Left renal pelvis (tissue), 4 donors: ENCODE results near the gene PARP6. TPM values are rescaled to one million over a fixed set of nuclear protein-coding genes. Genes with fewer than 3 reads are reported as not detected.
"Not testable (repeated sequence)": the region's sequence is repeated elsewhere in the genome, so short reads cannot be mapped to it uniquely, and the experiment has no call there.

Experiments used
- DNase-seq, 4 donors: peaks; one replicate each; pipeline ENCODE4 v3.0.0-alpha.2; 2013; ENCODE audit warnings: low read depth in 4 of 4, low spot score in 3 of 4
- polyA plus RNA-seq, 4 donors: library from polyadenylated mRNA; unstranded; fragments of 120-200 nt; gene quantifications; one replicate each; pipeline ENCODE4 v1.2.1, GENCODE V29; 2013; ENCODE audit not compliant: insufficient read length in 4 of 4

PARP6 gene
- polyA plus RNA-seq, 4 donors = 95.7 to 148 (median 97.9) TPM

DNA sequence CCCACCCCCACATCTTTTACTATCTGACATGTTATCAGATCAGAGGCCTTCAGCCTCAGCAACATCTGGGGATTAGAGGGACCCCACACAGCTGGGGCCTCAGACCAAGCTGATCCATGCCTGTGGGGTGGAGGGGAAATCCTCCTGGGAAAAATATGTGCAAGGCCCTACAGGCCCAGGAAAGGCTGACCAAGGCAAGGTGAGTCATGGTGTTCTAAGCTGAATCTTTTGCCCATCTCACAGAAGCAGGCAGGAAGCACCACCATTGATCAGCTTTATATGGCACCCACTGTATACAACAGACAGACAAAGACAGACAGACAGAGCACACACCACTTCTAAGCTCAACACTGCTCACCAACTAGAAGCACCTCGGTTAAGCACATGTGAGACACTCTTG is 12.4 kb upstream of the PARP6 start:
- DNase-seq = no peak

DNA sequence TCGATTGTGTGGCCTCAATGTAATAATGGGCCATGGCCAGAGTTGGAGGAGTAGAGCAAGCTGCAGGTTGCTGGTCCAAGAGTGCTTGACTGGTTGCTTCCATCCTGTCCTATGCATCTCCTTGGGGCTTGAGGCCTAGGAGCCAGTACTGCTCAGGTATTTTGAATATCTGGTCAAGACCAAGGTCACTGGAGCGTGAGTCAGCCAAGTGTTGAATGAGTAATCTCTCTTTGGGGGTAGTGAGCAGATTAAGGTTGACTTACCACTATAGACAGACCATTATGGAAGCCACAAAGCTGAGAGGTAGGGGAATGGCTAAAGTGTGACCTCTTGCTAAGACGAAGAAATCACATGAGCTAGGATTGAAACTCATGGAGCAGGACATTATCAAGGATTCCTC is 9.4 kb upstream of the PARP6 start:
- DNase-seq = no peak

DNA sequence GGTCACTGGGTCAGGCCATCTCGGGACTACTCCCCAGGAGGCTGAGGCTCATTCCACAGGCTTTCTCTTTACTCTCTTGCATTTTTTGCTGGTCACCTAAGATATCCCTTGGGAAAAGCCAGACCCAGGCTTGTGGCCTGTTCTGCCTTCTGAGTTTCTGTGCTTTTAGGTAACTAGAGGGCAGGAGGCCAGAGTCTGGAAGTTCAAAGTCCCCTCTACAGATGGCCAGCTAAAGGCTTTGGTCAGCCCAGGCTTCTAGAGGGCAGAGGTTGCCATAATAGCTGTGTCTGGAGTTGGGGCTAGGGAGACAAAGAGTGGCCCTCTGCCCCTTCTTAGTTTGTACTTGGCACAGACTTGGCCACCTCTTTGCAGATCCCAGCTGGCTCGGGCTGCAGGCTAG is 8.4 kb upstream of the PARP6 start:
- no peak for DNase-seq

DNA sequence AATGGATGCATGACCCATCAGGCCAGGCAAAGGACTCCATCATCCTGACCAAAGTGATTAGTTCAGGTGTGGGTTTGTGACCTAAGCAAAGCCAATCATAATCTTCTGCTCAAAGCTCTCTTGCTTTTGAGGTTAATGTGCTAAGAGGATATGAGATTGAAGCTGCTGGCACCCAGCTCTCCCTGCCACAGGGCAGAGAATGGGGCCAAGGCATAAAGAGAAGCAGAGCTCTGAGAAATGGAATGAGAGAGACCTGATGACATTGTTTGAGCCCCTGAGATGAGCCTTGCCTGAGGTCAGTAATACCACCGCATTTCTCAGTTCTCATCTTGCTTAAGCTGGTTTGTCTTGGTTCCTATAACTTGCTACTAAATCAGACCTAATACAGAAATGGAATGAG is 6.4 kb upstream of the PARP6 start:
- no peak for DNase-seq

DNA sequence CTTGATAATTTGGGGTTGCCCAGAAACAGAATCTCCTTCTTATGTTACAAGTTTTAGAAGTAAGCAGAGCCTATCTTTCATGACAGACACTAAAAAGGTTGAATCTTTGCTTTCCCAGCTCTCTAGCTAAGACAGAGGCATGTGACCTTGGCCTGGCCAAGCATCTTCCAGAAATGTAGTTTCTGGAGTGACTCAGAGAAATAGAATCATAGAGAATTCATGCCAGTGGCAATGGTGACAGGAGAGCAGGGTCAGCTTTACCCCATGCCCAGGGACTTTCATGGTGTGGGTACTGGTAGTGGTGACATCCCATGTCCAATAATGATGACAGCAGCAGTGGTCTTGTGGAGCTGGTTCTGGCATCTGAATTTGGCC is 4.0 kb upstream of the PARP6 start:
- DNase-seq = no peak

DNA sequence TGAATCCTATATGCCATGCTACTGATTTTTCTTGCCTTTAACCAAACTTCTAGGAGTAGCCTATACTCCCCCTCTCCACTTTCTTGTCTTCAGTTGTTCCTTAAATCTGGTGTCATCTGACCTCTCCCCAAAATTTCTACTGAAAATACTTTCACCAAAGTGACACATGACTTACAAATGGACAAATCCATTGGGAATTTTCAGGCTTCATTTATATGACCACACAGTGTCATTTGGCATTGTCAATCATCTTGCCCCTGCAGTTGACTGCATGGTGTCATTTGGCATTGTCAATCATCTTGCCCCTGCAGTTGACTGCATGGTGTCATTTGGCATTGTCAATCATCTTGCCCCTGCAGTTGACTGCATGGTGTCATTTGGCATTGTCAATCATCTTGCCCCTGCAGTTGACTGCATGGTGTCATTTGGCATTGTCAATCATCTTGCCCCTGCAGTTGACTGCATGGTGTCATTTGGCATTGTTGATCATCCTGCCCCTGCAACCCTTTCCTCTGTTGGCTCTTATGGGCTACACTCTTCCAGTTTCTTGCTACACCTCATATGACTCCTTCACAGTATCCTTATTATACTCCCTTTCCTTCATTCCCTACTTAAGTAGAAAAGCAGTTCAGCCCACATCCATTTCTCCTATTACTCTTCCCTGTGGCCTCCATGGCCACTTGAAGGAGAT is 3.4 kb upstream of the PARP6 start:
- DNase-seq = not testable (repeated sequence)

DNA sequence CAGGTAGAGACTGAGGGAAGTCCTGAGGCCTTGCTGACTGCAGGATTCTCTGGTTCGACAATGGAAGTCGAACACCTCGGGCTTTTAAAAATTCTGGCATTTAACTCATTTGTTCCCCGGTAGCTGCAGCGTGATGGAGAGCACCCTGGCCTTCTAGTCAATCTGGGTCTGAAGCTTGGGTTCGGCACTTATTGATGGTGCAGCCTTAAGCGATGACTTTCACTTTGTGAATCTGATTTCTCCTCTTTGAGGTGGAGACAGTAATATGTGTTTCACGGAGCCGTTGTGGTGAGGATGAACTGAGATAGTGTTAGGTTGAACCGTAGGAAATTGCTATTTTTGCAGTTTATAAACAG is 621 bp upstream of the PARP6 start:
- DNase-seq = peak in 1 of 4 donors; percentile 8

DNA sequence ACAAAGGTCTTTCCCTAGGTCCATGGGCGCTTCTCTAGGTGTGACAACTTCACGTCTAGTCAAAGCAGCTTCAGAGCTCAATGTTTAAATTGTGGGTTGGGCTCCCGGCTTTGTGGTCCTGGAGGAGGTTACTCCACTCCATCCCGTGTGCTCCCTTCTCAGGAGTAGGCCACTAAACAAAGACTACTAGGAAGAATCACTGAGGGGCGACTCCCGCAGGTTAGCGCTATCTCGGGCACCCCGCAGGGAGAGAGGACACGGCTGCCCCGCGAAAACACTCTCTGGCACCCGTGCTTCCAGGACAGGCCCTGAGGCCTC is 500 bp downstream of the PARP6 start:
- DNase-seq = peak in 1 of 4 donors; percentile 12

DNA sequence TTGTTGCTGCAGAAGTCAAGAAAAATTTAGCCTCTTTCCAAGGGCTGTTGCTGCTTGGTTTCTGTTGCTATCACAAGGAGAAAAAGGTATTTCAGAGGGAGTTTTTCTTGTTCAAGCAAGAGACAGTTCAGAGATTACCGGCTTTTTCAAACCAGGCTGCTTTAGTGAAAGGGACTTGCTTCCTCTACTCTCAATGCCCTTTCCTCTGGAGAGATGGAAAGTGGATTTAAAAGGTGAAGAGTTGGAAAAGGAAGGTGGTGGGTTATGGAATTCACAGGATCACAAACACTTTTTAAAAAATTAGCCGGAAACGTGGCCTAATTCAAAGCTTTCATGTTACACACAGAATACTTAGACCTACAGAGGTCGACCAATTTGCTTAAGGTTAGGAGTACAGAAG is 1.1 kb downstream of the PARP6 start:
- no peak for DNase-seq

DNA sequence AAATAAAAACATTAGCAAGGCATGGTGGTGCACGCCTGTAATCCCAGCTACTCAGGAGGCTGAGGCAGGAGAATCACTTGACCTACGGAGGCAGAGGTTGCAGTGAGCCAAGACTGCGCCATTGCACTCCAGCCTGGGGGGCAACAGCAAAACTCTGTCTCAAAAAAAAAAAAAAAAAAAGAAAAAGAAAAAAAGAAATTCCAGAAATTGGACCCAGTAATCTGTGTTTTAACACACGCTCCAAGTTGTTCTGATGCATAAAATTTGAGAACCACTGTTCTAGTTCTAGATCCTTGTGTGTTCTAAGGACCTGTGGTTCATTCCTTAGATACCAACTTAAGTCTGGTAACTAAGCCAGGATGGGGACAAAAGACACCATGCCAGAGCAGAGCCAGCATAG is 2.6 kb downstream of the PARP6 start:
- no peak for DNase-seq

DNA sequence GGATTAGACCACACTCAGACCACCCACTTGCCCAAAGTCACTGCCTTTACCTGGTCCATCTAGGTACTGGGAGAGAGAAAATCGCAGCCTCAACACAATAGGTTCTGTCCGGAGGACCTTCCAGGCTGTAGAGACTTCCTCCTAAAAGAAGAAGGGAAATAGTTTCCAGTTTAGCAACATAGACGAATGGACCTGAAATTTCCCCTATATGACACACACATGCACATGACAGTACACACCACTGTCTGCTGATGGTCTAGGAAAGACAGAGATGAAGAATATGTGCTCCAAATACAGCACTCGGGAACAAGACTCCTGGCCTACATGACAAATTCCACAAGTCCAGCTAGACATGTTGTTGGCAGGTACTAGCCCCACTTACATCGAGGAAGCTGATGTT is 7.3 kb downstream of the PARP6 start:
- DNase-seq = no peak

DNA sequence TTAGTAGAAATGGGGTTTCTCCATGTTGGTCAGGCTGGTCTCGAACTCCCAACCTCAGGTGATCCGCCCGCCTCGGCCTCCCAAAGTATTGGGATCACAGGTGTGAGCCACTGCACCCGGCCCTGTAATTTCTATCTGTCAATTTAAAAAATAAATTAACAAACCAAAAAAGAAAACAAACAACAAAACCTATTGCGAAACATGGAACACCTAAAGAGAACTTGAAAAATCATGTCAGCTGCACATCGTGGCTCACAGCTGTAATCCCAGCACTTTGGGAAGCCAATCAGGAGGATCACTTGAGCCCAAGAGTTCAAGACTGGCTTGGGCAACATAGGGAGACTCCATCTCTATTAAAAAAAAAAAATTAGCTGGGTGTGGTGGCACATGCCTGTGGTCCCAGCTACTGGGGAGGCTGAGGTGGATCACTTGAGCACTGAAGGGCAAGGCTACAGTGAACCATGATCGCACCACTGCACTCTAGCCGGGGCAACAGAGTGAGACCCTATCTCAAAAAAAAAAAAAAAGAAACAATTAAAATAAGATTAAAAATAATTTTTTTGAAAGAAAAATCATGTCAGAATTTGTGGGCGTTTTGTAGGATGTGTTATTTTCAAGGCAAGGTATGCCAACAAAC is 19.6 kb downstream of the PARP6 start:
- DNase-seq = no peak

DNA sequence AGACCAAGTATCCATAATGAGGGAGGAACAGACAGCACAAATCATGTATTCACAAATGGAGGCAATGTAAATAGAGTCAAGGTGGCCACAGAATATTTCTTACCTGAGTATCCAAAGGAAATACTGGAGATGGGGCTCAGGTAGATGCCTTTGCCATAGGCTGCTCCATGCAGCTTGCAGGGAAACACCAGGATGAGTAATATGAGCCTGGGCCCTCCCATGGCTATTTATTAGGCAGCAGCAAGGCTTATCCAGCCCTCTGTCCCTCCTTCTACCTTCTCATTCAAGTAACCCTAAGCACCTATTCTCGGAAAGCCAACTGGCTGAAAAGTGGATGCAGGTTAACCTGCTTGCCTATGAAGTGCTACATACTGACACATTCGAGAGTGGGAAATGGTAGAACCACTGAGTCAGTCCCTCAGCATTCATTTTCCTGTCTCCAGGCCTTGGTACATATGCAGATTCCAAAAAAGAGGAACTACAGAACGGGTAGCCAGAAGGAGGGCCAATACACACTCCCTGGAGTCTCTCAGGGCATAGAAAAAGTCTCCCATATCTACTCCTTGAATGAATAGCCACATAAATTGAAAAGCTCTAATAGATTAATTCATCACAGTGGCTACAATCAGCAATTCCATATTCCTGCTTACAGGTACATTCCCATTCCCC is 23.1 kb downstream of the PARP6 start:
- DNase-seq = no peak

DNA sequence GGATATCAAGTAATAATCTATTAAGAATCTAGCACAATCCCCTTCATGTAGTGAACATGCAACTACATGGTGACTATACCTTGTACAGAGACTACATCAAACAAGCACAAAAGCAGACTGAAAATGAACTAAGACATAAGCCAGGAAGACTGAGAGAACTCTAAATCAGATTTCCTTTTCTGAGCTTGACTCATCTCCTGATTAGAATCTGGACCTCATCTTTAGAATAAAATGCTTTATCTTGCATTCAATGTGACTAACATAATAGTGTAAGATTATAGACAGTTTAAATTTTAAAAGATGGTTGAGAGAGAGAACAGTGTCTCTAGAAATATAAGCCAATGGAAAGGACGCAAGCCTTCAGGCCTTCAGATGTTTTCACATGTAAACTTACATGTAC is 23.8 kb downstream of the PARP6 start:
- DNase-seq = no peak

DNA sequence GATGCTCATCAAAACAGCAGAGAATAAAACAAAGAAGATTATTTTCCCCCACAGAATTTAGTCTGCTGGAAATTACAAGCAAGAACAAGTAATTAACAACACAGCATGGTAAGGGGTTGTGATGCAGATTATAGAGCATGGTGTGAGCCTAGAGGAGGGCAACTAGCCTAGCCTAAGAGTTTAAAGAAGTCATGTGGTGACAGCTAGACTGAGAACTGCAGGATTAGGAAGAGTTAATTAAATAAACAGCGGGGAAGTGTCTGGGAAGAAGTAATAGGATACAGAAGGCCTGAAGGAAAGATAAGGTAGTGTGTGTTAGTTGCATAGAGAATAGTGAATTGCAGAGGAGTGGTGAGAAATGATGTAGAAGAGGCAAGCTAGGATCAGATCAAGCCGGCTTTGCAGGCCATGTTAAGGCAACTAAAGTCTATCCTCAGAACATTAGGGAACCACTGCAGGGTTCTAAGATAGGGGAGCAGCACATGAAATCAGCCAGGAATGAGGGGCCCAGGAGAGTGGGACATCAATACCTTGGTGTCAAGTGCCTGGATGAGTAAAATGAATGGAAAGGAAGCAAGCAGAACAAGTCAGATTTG is 29.5 kb downstream of the PARP6 start:
- DNase-seq = no peak

DNA sequence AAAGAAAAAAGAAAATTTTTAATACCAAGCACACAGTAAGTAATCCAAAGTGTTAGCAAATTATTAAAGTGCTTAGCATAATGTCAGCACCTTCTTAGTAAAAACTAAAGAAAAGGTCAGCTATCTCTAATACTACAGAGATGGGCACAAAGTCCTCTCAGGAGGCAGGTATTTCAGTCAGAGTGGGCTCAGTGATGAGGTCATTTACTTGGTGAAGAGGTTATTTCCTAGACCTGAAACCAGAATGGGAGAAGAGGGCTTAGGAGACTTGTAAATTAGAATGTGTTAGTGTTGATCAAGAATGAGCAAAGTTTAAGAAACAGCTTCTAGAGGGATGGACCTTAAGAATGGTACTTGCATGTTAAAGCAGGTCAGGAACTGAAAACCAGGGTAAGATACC is 32.7 kb downstream of the PARP6 start:
- DNase-seq = no peak

DNA sequence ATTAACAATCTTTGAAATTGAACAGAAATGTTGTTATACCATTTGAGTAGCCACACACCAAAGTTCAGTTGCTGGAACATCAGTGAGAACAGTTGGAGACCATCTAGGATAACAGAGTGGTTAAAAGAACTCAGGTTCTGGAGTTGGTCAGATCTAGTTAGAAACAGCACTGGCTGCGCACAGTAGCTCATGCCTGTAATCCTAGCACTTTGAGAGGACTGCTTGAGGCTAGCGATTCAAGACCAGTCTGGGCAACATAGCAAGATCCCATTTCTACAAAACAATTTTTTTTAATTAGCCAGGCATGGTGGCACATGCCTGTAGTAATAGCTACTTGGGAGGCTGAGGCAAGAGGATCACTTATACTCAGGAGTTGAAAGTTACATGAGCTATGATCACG is 33.8 kb downstream of the PARP6 start:
- DNase-seq = no peak

DNA sequence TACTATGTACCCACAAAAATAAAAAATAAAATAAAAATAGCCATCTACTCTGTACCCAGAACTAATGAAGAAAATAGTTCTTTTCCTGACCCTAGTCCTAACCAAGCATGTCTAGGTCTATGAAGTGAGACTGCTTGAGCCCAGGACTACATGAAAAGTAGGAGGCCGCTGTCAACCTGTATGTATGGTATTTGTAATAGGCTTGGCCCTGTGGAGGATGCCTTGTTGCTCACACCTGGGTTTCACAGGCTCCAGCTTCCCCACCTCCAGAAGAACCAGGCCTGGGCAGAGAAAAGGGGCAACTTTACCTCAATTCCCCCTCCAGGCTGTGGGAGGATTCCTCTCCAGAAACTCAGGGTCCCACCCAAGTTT is 34.5 kb downstream of the PARP6 start:
- no peak for DNase-seq

DNA sequence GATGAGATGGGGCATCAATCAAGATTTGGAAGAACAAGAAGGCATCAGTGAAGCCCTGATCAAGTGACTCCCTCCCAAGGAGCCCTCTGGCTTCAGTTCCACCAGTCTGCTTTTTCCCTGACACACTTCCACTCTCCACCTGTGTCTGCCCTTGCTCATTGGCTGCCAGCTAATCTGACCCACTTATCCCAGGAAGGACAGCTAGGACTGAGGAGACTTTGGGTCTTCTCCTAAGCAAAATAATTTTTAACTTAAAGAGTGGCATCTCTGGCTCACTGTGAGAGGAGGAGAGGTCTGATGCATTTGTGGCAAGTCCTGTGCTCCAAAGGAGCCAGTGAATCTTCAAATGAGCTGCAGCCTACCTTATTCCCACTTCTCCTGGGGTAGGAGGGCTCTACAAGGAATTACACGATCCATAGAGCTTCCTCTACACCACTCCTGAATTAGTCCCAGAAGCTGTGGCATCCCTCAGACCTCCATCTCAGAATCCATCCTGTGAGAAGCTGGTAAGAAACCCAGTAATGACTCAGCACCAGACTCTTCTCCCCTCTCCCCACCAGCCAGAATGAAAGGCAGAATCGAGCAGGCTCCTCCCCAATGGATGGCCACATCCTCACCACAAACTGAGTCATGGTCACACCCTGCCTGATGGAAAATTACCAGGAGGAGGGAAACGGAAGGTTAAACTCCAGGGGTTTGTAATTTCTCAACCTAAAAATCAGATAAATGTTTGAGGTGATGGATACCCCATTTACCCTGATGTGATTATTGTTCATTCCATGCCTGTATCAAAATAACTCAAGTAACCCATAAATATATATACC is 35.1 kb downstream of the PARP6 start:
- DNase-seq = no peak

DNA sequence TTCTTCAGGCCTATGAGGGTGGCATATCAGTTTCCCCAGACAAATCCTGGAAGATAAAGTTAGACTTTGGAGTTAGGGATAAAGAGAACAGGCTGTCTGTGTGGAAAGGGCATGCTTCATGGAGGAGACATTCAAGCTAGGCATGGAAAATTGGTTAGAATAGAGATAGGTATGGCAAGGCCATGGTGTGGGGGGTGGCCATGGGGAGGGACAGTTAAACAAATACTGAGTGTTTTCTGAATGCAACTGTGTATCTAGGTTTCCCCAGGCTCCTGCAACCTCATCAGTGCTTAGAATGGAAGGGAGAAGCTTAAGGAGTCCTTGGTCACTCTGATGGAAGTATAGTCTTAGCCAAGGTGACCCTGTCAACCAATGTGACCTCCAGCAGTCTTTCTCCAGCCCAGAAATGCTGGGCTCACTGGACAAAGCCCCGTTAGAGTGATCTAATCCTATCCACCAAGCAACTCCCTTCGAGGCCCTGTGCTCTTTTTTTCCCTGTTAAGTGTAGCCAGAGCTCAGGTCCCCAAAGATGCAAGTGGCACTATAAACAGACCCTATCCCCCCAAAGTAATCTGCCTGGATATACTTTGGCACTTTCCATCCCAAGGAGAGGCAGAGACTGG is 35.9 kb downstream of the PARP6 start:
- no peak for DNase-seq

DNA sequence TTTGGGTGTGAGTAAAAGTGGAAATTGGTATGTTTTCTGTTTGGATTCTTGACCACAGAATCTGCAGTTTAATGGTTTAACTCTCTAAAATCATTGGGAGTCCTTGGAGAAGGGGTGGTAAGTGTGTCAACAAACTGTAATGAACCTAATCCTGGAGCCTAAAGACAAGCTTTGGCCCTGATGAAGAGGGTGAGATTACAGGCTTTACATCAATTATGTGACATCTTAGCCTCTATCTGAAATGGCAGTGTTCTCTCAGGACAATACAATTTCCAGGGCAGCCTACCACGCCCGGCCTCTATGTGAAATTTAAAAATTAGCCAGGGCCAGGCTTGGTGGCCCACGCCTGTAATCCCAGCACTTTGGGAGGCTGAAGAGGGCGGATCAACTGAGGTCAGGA is 37.1 kb downstream of the PARP6 start:
- DNase-seq = no peak
